NCI-H748 treated with DMSO at 0.1 percent for 48 hours (cell line): ENCODE results near the gene LRRC14B.
"Not testable (repeated sequence)": the region's sequence is repeated elsewhere in the genome, so short reads cannot be mapped to it uniquely, and the experiment has no call there.

Experiments
- DNase-seq: peaks from one replicate; lab custom pipeline; 2025; lab: John Stamatoyannopoulos, UW

Gene LRRC14B

DNA sequence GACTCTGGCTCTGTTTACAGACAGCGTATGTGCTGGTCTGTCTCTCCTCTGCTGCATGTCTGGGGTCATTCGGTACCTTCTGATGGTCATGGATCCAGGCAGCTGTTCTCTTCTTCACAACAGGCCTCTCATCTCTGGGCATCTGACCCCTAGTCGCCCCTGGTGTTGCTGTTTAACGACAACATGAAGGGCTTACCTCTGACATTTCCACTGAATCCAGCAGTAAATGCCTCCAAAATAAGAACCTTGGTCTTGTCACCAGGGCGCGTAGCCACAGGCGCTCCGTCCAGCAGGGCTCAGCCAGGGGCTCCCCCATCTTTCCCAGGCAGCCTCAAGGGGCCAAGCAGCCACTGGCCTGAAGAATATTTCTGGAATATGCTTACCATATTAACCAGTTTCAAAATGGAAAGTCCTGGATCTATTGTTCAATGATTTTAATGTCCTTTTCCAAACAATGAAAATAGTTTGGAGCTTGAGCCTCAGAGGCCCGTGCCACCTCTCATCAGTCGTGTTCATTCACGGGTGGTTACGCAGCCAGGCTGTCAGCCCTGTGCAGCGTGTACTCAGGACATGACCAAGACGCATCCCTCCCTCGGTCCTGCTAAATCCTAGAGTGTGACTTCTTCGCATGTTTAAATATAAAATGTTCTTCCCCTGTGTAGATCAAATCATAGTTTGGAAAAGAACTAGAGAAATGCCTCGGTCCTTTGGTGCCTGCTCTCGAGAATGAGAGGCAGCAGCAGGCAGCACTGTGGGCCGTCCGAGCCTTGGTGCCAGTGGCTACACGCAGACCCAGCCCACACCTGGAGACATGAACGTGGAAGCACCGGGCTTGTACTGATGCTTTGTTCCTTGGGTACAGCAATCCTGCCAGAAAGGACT, 30.1 kb upstream of the LRRC14B start:
- DNase-seq: no peak

DNA sequence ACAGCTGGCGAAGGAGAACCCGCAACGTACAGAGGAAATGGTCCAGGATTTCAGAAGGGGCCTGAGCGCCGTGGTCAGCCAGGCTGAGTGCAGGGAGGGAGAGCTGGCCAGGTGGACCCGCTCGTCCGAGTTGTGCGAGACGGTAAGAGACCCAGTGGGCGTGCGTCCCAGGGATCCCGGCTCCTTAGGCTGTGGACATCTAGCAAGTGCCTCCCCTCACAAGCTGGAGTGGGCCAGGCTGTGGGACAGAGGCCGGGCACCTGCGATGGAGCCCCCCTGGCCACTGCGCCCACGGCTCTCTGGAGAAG, 29.5 kb upstream of the LRRC14B start:
- DNase-seq: no peak

DNA sequence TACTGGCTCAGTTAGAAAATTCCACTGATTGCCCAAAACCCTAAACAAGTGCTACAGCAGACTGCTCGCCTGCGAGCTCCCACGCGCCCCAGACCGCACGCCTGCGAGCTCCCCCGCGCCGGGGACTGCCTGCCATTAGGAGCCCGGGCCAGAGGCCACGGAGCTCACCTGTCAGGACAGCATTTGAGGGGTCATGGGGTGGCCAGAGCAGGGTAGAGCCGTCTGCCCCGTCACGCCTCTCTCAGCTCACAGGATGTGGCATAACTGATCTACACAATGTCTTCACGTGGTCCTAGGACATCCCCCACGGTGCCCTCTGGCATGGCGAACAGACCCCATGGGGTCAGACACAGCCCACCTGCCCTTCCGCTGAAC, 29.1 kb upstream of the LRRC14B start:
- DNase-seq: no peak

DNA sequence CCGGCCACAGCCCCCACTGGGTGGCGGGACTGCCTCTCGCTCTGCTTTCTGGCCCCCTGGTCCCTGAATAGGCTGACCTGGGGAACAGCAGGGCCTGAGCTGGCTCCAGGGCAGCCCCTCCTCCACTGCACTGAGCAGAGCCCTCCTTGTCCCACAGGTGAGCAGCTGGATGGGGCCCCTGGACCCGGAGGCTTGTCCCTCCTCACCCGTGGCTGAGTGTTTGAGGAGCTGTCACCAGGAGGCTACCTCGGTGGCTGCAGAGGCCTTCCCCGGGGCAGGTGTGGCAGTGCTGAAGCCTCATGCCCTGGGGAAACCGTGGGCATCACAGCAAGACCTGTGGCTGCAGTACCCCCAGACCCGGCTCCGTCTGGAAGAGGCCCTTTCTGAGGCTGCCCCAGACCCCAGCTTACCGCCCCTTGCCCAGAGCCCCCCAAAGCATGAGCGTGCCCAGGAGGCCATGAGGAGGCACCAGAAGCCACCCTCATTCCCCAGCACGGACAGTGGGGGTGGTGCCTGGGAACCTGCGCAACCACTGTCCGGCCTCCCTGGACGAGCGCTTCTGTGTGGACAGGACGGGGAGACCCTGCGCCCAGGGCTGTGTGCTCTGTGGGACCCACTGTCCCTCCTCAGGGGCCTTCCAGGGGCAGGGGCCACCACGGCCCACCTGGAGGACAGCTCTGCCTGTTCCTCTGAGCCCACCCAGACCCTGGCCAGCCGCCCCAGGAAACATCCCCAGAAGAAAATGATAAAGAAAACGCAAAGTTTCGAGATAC, 28.5 kb upstream of the LRRC14B start:
- DNase-seq: no peak

- DNase-seq: no peak
These were observed 28.0 kb upstream of the LRRC14B start for GRCh38 chr5:163338-163620.

- no peak for DNase-seq
These were observed 27.5 kb upstream of the LRRC14B start for GRCh38 chr5:163841-164240.

DNA sequence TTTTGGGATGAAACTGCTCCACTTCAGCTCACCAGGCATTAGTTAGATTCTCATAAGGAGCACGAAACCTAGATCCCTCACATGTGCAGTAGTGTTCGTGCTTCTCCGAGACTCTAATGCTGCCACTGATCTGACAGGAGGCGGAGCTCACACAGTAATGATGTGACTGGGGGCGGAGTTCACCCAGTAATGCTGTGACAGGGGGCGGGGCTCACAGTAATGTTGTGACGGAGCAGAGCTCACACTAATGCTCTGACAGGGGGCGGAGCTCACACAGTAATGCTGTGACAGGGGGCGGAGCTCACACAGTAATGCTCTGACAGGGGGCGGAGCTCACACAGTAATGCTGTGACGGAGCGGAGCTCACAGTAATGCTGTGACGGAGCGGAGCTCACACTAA, 27.1 kb upstream of the LRRC14B start:
- no peak for DNase-seq

- DNase-seq: not testable (repeated sequence)
These were observed 26.5 kb upstream of the LRRC14B start for GRCh38 chr5:164783-165182.

DNA sequence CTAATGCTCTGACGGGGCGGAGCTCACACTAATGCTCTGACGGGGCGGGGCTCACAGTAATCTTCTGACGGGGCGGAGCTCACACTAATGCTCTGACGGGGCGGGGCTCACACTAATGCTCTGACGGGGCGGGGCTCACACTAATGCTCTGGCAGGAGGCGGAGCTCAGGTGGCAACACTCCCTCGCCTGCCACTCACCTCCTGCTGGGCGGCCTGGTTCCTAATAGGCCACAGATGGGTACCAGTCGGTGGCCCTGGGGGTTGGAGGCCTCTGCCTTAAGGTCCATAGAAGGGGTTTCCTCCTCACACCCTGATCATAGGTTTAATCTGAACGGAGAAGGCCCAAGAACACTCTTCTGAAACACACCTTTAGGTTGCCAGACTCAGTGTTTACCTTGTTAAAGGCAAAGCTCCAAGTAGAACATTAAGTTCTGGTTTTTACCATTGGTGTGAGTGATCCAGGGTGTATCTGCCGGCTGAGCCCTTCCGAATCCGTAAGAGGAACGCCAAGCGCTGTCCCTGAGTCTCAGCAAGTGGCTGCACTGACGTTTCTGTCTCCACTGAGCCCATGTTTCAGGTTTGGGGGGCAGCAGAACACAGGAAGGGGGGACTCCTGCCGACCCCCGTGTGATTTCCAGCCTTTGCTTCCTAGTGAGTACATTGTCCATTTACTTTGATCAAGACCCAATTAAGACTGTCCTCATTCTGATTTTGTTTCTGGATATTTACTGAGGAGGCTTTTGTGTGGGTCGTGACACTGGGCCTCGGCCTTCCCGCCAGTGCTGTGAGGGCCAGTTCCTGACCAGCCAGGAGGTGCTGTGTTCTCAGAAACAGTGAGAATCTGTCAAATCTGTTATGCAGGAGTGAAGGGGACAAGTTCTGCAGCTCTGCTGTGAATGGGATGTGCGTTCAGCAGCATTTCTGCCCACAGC, 24.6 kb upstream of the LRRC14B start:
- no peak for DNase-seq

DNA sequence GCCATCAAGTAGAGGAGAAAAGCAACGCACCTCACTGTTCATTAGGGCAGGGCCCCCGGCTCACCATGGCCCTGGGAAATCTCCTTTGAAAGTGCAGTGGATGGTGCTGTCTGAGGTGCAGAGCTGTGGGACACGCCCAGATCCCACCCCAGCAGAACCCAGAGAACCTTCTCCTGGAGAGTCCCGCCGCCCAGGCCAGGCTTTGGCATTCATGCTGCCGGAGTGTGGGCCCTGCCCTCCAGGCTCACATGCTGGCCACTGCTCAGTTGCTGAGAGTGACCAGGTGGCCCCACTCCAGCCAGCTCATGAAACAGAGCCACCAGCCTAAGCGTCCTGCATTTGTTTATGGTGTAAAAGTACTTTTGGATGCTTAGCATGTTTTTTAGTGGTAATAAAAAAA, 23.8 kb upstream of the LRRC14B start:
- DNase-seq: no peak

GRCh38 chr5:167982-168660, 23.2 kb upstream of the LRRC14B start:
- no peak for DNase-seq

- DNase-seq: no peak
These were observed 22.1 kb upstream of the LRRC14B start for GRCh38 chr5:169071-169727.

DNA sequence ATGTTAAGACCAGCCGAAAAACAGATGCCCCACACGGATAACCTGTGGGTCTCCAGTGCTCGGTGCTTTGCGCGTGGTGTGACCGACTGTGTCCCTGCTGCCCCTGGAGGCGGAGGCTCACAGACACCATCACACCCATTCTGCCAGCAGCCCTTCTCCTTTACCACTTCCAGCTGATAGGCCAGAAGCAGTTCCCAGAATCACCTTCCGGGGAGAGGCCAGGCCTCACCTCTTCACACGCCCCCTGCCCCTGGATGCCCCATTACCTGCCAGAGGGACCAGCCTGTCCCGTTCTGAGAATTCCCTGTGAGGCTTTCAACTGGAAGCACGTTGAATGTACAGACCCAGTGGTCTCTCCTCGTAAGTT, 21.6 kb upstream of the LRRC14B start:
- DNase-seq: no peak

DNA sequence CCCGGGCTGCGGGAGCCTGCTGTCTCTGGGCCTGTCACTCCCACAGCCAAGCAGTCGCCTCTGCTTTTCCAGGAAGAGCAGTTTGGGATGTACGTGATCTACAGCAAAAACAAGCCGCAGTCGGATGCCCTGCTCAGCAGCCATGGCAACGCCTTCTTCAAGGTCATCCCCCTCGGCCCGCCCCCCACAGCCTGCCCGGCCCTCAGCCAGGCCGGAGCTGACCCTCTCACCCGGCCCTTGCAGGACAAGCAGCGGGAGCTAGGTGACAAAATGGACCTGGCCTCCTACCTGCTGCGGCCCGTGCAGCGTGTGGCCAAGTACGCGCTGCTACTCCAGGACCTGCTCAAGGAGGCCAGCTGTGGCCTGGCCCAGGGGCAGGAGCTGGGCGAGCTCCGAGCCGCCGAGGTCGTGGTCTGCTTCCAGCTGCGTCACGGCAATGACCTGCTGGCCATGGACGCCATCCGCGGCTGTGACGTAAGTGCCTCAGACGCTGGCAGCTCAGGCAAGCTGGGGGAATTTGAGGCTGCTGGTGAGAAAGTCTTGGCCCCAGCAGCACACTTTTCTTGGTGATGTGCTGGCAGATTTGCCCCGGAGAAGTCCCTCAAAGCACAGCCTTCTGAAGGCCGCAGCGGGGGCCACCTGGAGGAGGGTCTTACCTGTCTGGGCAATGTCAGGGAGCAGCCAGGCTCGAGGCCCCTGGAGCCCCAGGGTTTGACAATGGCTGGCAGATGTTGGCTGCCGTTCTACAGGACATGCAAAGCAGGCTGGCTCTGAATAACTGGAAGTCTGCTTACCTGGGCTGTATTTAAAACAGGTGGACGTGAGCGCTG, 20.1 kb upstream of the LRRC14B start:
- no peak for DNase-seq

DNA sequence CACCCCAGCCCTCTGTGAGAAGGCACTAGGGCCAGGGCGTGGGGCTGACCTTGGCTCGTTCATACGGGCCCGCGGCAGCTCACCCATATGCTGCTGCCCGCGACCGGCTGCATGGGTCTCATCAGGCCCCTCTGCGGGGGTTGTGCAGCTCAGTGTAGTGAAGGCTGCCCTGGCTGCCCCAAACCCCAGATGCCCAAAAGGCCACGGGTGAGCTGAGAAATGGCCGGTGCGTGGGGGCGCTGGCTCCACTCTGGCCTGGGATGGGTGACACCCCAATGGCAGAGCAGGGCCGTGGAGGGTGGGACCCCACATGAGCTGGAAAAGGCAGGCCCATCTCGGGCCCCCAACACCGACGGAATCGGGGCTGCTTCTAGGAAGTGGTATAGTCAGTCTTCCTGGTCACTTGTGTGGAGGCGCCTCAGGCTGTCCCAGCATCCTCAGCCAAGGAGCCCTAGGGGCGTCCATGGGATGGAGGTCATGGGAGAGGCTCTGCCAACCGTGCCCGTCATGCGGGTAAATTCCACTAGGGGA, 19.4 kb upstream of the LRRC14B start:
- DNase-seq: no peak

GRCh38 chr5:172421-172820, 18.9 kb upstream of the LRRC14B start:
- no peak for DNase-seq

DNA sequence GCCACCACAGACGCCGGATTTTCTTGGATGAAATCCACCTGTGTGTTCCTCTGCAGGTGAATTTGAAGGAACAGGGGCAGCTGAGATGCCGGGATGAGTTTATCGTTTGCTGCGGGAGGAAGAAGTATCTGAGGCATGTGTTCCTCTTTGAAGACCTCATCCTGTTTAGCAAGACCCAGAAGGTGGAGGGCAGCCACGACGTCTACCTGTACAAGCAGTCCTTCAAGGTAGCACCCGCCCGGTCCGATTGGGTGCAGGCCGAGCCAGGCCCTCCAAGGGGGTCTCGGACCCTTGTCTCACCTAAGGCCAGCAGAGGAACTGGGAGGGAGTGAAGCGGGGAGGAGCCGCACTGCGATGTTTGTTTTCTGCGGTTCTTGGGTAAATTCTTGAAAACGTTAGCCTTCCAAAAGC, 18.4 kb upstream of the LRRC14B start:
- no peak for DNase-seq

DNA sequence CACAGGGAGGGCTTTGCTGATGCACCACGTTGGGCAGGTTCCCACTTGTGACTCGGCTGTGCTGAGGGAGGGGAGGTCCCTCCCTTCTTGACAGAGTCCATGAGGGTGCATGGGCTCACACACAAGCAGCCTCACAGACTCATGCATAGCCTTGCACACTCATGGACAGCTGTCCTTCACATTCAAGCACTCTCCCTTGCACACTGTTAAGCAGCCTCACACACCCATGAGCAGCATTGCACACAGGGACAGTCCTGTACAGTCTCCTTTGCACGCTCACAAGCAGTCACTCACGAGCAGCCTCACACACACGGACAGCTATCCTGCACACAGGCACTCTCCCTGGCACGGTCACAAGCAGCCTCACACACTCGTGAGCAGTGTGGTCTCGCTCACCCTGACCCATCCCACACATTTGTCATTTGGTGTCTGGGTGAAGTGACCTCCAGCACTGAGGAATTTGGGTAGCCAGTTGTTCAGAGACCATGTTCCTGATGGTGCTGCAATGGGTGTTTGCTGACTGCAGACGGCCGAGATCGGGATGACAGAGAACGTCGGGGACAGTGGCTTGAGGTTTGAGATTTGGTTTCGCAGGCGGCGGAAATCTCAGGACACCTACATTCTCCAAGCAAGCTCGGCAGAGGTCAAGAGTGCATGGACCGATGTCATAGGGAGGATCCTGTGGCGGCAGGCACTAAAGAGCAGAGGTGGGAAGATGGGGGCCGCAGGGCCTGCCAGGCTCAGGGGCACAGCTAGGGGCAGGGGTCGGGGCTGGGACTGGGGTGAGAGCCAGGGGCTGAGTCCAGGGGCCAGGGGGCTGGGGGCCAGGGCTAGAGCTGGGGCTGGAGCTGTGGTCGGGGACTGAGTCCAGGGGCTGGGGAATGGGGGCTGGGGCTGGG, 17.7 kb upstream of the LRRC14B start:
- DNase-seq: no peak

- no peak for DNase-seq
These were observed 17.0 kb upstream of the LRRC14B start for GRCh38 chr5:174291-174600.
